ENCODE results near the gene DDX20.
A peak's percentile ranks its signal among the peaks of the same experiment; 100 is the strongest.
"Not testable (repeated sequence)": the region's sequence is repeated elsewhere in the genome, so short reads cannot be mapped to it uniquely, and the experiment has no call there.

DDX20 gene

GRCh38 chr1:111733183-111733991, 22.3 kb upstream of the DDX20 start:
- no peak for DNase-seq

- DNase-seq: no peak
Observed at GRCh38 chr1:111733992-111734341, 21.7 kb upstream of the DDX20 start.

GRCh38 chr1:111734426-111734825, 21.3 kb upstream of the DDX20 start:
- DNase-seq: no peak

GRCh38 chr1:111734856-111735255, 20.8 kb upstream of the DDX20 start:
- DNase-seq: no peak

GRCh38 chr1:111735321-111735720, 20.4 kb upstream of the DDX20 start:
- DNase-seq: no peak

- DNase-seq: peak; percentile 37
Observed at GRCh38 chr1:111735858-111736544, 19.7 kb upstream of the DDX20 start.

- DNase-seq: no peak
Observed at GRCh38 chr1:111736548-111737215, 19.0 kb upstream of the DDX20 start.

- DNase-seq: no peak
Observed at GRCh38 chr1:111737216-111738132, 18.2 kb upstream of the DDX20 start.

GRCh38 chr1:111738133-111738435, 17.6 kb upstream of the DDX20 start:
- DNase-seq: peak; percentile 58

GRCh38 chr1:111738436-111739193, 17.1 kb upstream of the DDX20 start:
- peak; percentile 94 for DNase-seq

- DNase-seq: peak; percentile 91
Observed at GRCh38 chr1:111739194-111739924, 16.3 kb upstream of the DDX20 start, which contains the start of gene INKA2. TSS of gene INKA2 (minus strand) at chr1:111739395. CDS start at chr1:111739242, 153 bp downstream.

GRCh38 chr1:111739925-111740765, 15.6 kb upstream of the DDX20 start:
- peak; percentile 76 for DNase-seq

GRCh38 chr1:111742292-111742691, 13.4 kb upstream of the DDX20 start:
- DNase-seq: not testable (repeated sequence)

- no peak for DNase-seq
Observed at GRCh38 chr1:111742938-111743549, 12.7 kb upstream of the DDX20 start.

GRCh38 chr1:111743679-111744101, 12.0 kb upstream of the DDX20 start:
- no peak for DNase-seq

GRCh38 chr1:111745675-111746613, 9.8 kb upstream of the DDX20 start:
- DNase-seq: no peak

GRCh38 chr1:111746614-111746999, 9.1 kb upstream of the DDX20 start:
- no peak for DNase-seq

- no peak for DNase-seq
Observed at GRCh38 chr1:111747282-111747734, 8.4 kb upstream of the DDX20 start.
